HepG2 (cell line): ENCODE results near the gene ALG10. TPM values are rescaled to one million over a fixed set of nuclear protein-coding genes. Genes with fewer than 3 reads are reported as not detected.

Source experiments
- ATF7-NPFF ChIP-seq: sonication (generic); formaldehyde crosslinking; IDR thresholded peaks from 2 replicates; pipeline ENCODE4 v1.8.1; 2023; ENCODE audit warnings: mild to moderate bottlenecking, low read depth, missing genetic modification reagents, moderate library complexity
- CREB1 ChIP-seq, 2 experiments: fragments of 450-650 bp in 1 of 2; IDR thresholded peaks; 2 replicates each; pipeline ENCODE4 v1.6.1; 2016 to 2017; ENCODE audit warnings: control low read depth in 1 of 2, mild to moderate bottlenecking in 1 of 2, missing compliant biosample characterization in 1 of 2, missing genetic modification characterization in 1 of 2
- ELF3 ChIP-seq: IDR thresholded peaks from 2 replicates; pipeline ENCODE4 v1.6.1; 2016; ENCODE audit warnings: missing genetic modification reagents, missing compliant biosample characterization
- HNF4A ChIP-seq: sonication (generic); formaldehyde crosslinking; IDR thresholded peaks from 2 replicates; pipeline ENCODE4 v1.4.0; 2020; ENCODE audit warnings: missing genetic modification reagents
- KMT2B ChIP-seq: IDR thresholded peaks from 2 replicates; pipeline ENCODE4 v1.6.1; 2016; ENCODE audit warnings: missing genetic modification reagents, missing compliant biosample characterization
- LBX2 ChIP-seq: sonication (generic); formaldehyde crosslinking; IDR thresholded peaks from 2 replicates; pipeline ENCODE4 v1.5.0; 2020; ENCODE audit warnings: missing genetic modification reagents, mild to moderate bottlenecking, borderline replicate concordance
- LCORL ChIP-seq, 2 experiments: fragments of 450-650 bp in 1 of 2; sonication (generic) in 1 of 2; formaldehyde crosslinking in 1 of 2; IDR thresholded peaks; 2 replicates each; pipeline versions ENCODE4 v1.5.0 to v1.6.1; 2017 to 2020; ENCODE audit warnings: antibody characterized with exemption in 1 of 2, missing genetic modification reagents in 1 of 2
- MED8 ChIP-seq: sonication (generic); formaldehyde crosslinking; IDR thresholded peaks from 2 replicates; pipeline ENCODE4 v1.8.1; 2023; ENCODE audit warnings: mild to moderate bottlenecking, missing genetic modification reagents; ENCODE audit not compliant: insufficient replicate concordance
- MEIS1 ChIP-seq: sonication (generic); formaldehyde crosslinking; IDR thresholded peaks from 2 replicates; pipeline ENCODE4 v1.9.0; 2021; ENCODE audit warnings: mild to moderate bottlenecking, missing genetic modification reagents, moderate library complexity, borderline replicate concordance
- MEIS2 ChIP-seq: sonication (generic); formaldehyde crosslinking; IDR thresholded peaks from 2 replicates; pipeline ENCODE4 v1.9.0; 2021; ENCODE audit warnings: mild to moderate bottlenecking, missing genetic modification reagents
- NKX3-1 ChIP-seq: sonication (generic); formaldehyde crosslinking; IDR thresholded peaks from 2 replicates; pipeline ENCODE4 v1.5.0; 2020; ENCODE audit warnings: missing genetic modification reagents
- RAD21 ChIP-seq: fragments of 450-650 bp; formaldehyde crosslinking; IDR thresholded peaks from 2 replicates; pipeline ENCODE4 v1.5.0; 2020; ENCODE audit warnings: mild to moderate bottlenecking
- RFX1 ChIP-seq: fragments of 450-650 bp; IDR thresholded peaks from 2 replicates; pipeline ENCODE4 v1.6.1; 2017
- SIX1 ChIP-seq: sonication (generic); formaldehyde crosslinking; IDR thresholded peaks from 2 replicates; pipeline ENCODE4 v1.4.0; 2020; ENCODE audit warnings: missing genetic modification reagents, borderline replicate concordance
- SOX6 ChIP-seq, 2 experiments: fragments of 450-650 bp in 1 of 2; sonication (generic) in 1 of 2; formaldehyde crosslinking in 1 of 2; IDR thresholded peaks; 2 replicates each; pipeline versions ENCODE4 v1.4.0 to v1.6.1; 2017 to 2020; ENCODE audit warnings: antibody characterized with exemption in 1 of 2, mild to moderate bottlenecking in 1 of 2, missing genetic modification reagents in 1 of 2
- SRSF9 ChIP-seq: fragments of 200-400 bp; formaldehyde crosslinking; IDR thresholded peaks from 2 replicates; pipeline ENCODE4 v1.6.1; 2018; ENCODE audit warnings: borderline replicate concordance, mild to moderate bottlenecking, low read depth, low read length; ENCODE audit not compliant: insufficient read depth, poor library complexity, severe bottlenecking
- TARDBP ChIP-seq: sonication (generic); formaldehyde crosslinking; IDR thresholded peaks from 2 replicates; pipeline ENCODE4 v1.8.0; 2022; ENCODE audit warnings: mild to moderate bottlenecking, missing genetic modification reagents
- ZFP36L1 ChIP-seq: sonication (generic); formaldehyde crosslinking; IDR thresholded peaks from 2 replicates; pipeline ENCODE4 v1.8.0; 2022; ENCODE audit warnings: mild to moderate bottlenecking, missing genetic modification reagents, moderate library complexity
- ZKSCAN5 ChIP-seq: sonication (generic); formaldehyde crosslinking; IDR thresholded peaks from 2 replicates; pipeline ENCODE4 v1.5.1; 2020; ENCODE audit warnings: mild to moderate bottlenecking, missing genetic modification reagents
- ZNF234 ChIP-seq: sonication (generic); formaldehyde crosslinking; conservative IDR thresholded peaks from 2 replicates; pipeline ENCODE4 v1.5.1; 2020; ENCODE audit warnings: mild to moderate bottlenecking, missing genetic modification reagents
- ZNF383 ChIP-seq: sonication (generic); formaldehyde crosslinking; IDR thresholded peaks from 2 replicates; pipeline ENCODE4 v1.4.0; 2020; ENCODE audit warnings: missing genetic modification reagents, mild to moderate bottlenecking, borderline replicate concordance
- ZNF563 ChIP-seq: sonication (generic); formaldehyde crosslinking; IDR thresholded peaks from 2 replicates; pipeline ENCODE4 v1.8.0; 2022; ENCODE audit warnings: mild to moderate bottlenecking, moderate library complexity, missing genetic modification reagents
- ZNF564 ChIP-seq: sonication (generic); formaldehyde crosslinking; IDR thresholded peaks from 2 replicates; pipeline ENCODE4 v1.8.1; 2023; ENCODE audit warnings: mild to moderate bottlenecking, missing genetic modification reagents
- ZNF749 ChIP-seq: sonication (generic); formaldehyde crosslinking; IDR thresholded peaks from 2 replicates; pipeline ENCODE4 v1.8.0; 2022; ENCODE audit warnings: mild to moderate bottlenecking, missing genetic modification reagents, moderate library complexity, borderline replicate concordance
- ZSCAN9 ChIP-seq: IDR thresholded peaks from 2 replicates; pipeline ENCODE4 v1.6.1; 2016; ENCODE audit warnings: borderline replicate concordance
- polyA plus RNA-seq, 8 experiments: library from polyadenylated mRNA; depleted of rRNA in 3 of 8; stranded (reverse) in 7 of 8; unstranded in 1 of 8; fragments of >200 nt; fragmentation: Illumina TruSeq in 4 of 8; extraction: Trizol in 4 of 8; gene quantifications; 2 replicates each; pipeline versions ENCODE4 v1.2.1 to v1.2.3, GENCODE V29; 2011 to 2016; ENCODE audit warnings: low read depth in 4 of 8, missing spikeins in 1 of 8, mixed read lengths in 1 of 8; ENCODE audit not compliant: insufficient read depth in 1 of 8
- total RNA-seq, 5 experiments: library from RNA; depleted of rRNA; stranded (reverse); fragments of >200 nt; fragmentation: Illumina TruSeq; extraction: Trizol; gene quantifications; 2 replicates each; pipeline ENCODE4 v1.2.3, GENCODE V29; 2016; ENCODE audit warnings: low read depth in 1 of 5
- TF ChIP-seq, protein P1 (sequence below): IDR thresholded peaks from 2 replicates; pipeline ENCODE4 v1.6.1; 2012; ENCODE audit warnings: low read length, improper control_type of control experiment

Gene ALG10
- total and polyA plus RNA-seq, 2 of the 13 experiments (the other 11 are each of a cell fraction or from before 2014, with no cell fraction given), result 7.9 to 17.4 TPM

GRCh38 chr12:34022079-34022830, at the start of gene ALG10 (continued):
- TF ChIP-seq ZNF564 (CRISPR knock-in tag), result 0 out of 2 replicates have a peak, but pooled peaks have one; percentile 27
- TF ChIP-seq MEIS1 (CRISPR knock-in tag), result no peak
- no peak for TF ChIP-seq ZNF383 (CRISPR knock-in tag)
- peak; percentile 76; the same call in 1 of the 2 replicates for TF ChIP-seq ZNF234
- peak; percentile 16 for TF ChIP-seq MED8
- TF ChIP-seq CREB1 (IDR thresholded peaks at IDR 0.05), result peak; percentile 48
- TF ChIP-seq CREB1 (CRISPR knock-in tag; IDR thresholded peaks at IDR 0.05), result peak; percentile 81
- TF ChIP-seq, protein P1, sequence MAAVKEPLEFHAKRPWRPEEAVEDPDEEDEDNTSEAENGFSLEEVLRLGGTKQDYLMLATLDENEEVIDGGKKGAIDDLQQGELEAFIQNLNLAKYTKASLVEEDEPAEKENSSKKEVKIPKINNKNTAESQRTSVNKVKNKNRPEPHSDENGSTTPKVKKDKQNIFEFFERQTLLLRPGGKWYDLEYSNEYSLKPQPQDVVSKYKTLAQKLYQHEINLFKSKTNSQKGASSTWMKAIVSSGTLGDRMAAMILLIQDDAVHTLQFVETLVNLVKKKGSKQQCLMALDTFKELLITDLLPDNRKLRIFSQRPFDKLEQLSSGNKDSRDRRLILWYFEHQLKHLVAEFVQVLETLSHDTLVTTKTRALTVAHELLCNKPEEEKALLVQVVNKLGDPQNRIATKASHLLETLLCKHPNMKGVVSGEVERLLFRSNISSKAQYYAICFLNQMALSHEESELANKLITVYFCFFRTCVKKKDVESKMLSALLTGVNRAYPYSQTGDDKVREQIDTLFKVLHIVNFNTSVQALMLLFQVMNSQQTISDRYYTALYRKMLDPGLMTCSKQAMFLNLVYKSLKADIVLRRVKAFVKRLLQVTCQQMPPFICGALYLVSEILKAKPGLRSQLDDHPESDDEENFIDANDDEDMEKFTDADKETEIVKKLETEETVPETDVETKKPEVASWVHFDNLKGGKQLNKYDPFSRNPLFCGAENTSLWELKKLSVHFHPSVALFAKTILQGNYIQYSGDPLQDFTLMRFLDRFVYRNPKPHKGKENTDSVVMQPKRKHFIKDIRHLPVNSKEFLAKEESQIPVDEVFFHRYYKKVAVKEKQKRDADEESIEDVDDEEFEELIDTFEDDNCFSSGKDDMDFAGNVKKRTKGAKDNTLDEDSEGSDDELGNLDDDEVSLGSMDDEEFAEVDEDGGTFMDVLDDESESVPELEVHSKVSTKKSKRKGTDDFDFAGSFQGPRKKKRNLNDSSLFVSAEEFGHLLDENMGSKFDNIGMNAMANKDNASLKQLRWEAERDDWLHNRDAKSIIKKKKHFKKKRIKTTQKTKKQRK, result no peak
- TF ChIP-seq HNF4A (CRISPR knock-in tag), result no peak
- TF ChIP-seq ZFP36L1, result peak; percentile 71; the same call in 1 of the 2 replicates
- peak; percentile 75; the same call in 1 of the 2 replicates for TF ChIP-seq SIX1
- no peak for TF ChIP-seq ZSCAN9 (CRISPR knock-in tag)
- 0 out of 2 replicates have a peak, but pooled peaks have one; percentile 61 for TF ChIP-seq ZNF563 (CRISPR knock-in tag)
- peak; percentile 88 for TF ChIP-seq TARDBP (CRISPR knock-in tag)
- TF ChIP-seq ELF3 (CRISPR knock-in tag), result peak; percentile 88
- no peak for TF ChIP-seq SRSF9
- TF ChIP-seq ATF7-NPFF (CRISPR knock-in tag), result 0 out of 2 replicates have a peak, but pooled peaks have one; percentile 70
- peak; percentile 43 for TF ChIP-seq RAD21 (CRISPR knock-in tag)
- no peak for TF ChIP-seq ZKSCAN5 (CRISPR knock-in tag)
- no peak; the same call in 1 of the 2 replicates for TF ChIP-seq LCORL (IDR thresholded peaks at IDR 0.05)
- peak; percentile 49 for TF ChIP-seq LCORL (CRISPR knock-in tag; IDR thresholded peaks at IDR 0.05)
- TF ChIP-seq RFX1, result no peak
- peak; percentile 30; the same call in 1 of the 2 replicates for TF ChIP-seq ZNF749 (CRISPR knock-in tag)
- no peak for TF ChIP-seq NKX3-1 (CRISPR knock-in tag)
- TF ChIP-seq MEIS2 (CRISPR knock-in tag), result no peak
- TF ChIP-seq LBX2, result no peak
- TF ChIP-seq SOX6 (IDR thresholded peaks at IDR 0.05), result no peak
- peak; percentile 71 for TF ChIP-seq SOX6 (CRISPR knock-in tag; IDR thresholded peaks at IDR 0.05)
- TF ChIP-seq KMT2B (CRISPR knock-in tag), result peak; percentile 91
